Stimulated activated CD8-positive, alpha-beta memory T cell treated with anti-CD3 and anti-CD28 coated beads, Interleukin-4, amount 100 ng/mL, for 48 hours (primary cell): Measurements from ENCODE around the gene SF3B3.
"Not testable (repeated sequence)": the region's sequence is repeated elsewhere in the genome, so short reads cannot be mapped to it uniquely, and the experiment has no call there.

Source experiments
- DNase-seq: peaks from one replicate; pipeline ENCODE4 v3.0.0-alpha.2; 2020

SF3B3 gene

DNA sequence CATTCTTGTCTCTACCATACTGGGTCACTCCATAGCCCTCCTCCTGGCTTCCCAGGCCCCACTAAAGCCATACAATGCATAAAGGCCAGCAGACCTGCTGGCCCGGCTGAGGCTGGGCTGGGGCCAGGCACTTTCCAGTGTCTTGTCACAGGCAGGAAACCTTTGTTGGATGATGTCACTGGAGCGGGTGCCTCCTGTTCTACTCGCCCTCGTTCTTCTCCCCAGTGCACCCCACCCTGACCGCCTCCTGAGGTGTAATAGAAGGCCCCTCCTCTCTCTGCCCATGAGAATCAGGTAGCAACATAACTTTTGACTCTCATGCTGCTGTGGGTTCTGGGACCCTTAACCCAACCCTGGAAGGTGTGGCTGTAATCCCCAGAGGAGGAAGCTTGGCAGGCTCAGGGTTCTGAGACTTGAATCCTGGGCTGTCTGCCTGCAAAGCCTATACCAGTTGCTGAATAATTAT is 68.5 kb downstream of the SF3B3 start:
- DNase-seq: no peak

DNA sequence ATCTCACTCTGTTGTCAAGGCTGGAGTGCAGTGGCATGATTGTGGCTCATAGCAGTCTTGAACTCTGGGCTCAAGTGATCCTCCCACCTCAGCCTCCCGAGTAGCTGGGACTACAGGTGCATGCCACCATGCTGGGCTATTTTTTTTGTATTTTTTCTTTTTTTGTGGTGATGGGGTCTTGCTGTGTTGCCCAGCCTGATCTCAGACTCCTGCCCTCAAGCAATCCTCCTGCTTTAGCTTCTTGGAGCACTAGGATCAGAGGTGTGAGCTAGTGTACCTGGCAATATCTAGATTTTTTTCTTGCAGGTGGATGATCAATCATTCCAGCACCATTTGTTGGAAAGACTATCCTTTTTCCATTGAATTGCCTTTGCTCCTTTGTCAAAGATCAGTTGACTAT is 69.9 kb downstream of the SF3B3 start:
- no peak for DNase-seq

DNA sequence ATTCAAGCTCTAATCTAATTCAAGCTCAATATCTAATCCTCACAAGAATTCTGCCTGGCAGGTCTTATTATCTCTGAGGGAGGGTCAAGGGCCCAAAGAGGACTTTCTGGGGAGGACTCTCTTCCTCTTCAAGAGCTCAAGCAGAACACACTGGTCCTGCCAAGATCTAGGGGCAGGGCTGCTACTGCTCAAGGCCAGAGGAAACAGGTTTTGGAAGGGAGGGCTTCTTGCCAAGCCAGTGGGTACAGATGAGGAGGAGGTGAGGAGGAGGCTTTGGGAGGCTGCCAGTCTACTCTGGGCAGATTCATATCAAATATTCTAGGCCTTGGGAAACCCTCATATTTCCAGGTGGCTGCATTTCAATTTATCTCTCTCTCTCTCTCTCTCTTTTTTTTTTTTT is 71.0 kb downstream of the SF3B3 start:
- no peak for DNase-seq

DNA sequence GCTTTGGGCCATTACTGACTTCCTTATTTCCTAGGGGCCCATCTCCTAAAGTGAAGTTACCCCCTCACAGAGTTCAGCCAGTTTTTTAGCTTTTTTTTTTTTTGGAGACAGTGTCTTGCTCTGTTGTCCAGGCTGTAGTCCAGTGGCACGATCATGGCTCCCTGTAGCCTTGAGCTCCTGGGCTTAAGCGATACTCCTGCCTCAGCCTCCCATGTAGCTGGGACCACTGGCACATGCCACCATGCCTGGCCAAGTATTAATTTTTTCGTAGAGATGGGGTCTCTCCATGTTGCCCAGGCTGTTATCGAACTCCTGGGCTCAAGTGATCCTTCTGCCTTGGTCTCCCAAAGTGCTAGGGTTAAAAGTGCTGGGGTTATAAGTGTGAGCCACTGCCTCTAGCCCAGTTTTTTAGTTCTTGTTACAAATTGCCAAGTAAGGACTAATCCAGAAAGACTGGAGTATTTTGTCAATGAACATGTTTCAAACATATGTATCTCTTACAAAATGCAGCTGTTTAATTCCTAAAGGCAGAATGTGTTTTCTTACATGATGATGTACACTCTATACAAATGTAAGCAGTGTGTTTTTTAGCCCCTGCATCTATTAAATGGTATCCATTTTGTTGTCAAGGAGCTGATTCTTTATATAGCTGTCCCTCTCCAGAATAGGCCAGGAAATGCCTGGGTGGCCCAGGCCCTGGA is 73.7 kb downstream of the SF3B3 start:
- DNase-seq: no peak

DNA sequence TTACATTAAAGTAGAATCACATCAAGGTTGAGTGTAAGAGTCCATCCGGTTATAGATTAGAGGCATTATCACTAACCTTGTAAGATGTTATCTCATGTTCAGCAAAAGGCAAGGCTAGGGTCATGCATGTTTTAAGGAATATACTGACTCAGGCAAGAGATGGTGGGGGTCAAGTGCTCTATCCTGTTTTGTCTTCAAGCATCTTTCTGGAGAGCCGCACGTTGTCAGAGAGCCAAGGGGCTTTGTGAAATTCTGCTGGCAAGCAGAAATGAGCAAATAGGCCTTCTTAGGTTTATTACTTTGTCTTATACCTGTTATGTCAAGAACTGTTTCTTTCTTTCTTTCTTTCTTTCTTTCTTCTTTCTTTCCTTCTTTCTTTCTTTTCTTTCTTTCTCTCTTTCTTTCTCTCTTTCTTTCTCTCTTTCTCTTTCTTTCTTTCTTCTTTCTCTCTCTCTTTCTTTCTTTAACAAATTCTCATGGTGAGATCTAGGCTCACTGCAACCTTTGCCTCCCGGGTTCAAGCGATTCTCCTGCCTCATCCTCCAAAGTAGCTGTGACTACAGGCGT is 75.4 kb downstream of the SF3B3 start:
- no peak for DNase-seq

DNA sequence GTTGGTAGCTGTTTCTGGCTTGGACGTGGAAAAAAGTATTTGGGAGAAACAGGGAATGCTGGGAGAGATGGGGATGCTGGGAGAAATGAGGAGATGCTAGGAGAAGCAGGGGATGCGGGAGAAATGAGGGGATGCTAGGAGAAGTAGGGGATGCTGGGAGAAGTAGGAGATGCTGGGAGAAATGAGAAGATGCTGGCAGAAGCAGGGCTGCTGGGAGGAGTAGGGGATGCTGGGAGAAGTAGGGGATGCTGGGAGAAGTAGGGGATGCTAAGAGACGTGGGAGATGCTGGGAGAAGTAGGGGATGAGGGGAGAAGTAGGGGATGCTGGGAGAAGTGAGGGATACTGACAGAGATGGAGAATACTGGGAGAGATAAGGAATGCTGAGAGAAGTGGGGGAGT is 77.1 kb downstream of the SF3B3 start:
- no peak for DNase-seq

DNA sequence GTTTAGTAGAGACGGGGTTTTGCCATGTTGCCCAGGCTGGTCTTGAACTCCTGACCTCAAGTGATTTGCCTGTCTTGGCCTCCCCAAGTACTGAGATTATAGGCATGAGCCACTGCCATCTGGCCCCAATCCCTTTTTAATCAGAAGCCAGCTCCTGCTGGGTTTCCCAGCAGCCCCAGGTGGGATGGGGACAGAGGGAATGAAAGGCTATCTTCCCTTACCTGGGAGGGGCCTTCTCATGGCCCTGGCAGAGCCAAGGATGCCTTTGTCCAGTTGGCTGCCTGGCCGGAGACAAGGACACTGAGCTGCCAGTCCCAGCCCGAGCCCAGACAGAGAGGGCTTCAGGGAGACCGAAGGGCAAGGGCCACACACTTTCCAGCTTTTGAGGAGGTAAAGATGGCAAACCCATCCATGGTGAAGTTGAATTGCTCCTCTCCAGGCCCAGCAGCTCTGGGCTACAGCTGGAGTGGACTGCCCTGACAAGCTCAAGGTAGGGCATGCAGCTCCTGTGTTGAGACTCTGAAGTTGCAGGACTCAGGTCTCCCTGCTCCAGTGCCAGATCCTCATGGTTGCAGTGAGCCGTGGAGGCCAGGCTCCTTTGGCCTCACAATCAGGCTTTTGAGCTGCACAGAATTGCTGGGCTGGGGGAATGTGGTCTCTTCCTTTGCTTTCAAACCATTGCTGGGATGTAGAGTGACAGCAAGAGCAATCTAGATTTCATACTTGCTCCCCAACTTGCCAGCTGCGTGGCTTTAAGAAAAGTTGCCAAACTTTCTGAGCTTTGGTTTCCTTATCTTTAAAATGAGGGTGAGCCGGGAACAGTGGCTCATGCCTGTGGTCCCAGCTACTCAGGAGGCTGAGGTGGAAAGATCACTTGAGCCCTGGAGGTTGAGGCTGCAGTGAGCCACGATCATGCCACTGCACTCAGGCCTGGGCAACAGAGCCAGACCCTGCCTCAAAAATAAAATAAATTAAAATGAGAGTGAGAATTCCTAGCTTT is 78.3 kb downstream of the SF3B3 start:
- DNase-seq: no peak

DNA sequence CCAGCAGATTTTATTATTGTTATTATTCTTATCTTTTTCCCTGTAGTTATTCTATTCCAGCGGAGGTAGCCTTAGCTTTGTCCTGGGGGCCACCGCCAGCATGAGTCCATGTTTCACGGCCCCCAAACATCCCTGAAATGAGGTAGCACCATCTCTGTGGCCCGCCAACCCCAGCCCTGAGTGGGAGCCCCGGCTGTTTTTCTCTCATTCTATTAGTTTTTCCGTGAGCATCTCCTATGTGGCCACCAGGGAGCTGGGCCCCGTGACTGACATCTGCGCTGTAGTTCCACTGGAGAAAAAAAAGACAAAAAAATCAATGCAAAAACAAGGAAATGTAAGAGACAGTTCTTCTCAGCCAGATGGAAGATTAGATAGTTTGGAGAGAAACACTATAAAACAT is 79.2 kb downstream of the SF3B3 start:
- no peak for DNase-seq

DNA sequence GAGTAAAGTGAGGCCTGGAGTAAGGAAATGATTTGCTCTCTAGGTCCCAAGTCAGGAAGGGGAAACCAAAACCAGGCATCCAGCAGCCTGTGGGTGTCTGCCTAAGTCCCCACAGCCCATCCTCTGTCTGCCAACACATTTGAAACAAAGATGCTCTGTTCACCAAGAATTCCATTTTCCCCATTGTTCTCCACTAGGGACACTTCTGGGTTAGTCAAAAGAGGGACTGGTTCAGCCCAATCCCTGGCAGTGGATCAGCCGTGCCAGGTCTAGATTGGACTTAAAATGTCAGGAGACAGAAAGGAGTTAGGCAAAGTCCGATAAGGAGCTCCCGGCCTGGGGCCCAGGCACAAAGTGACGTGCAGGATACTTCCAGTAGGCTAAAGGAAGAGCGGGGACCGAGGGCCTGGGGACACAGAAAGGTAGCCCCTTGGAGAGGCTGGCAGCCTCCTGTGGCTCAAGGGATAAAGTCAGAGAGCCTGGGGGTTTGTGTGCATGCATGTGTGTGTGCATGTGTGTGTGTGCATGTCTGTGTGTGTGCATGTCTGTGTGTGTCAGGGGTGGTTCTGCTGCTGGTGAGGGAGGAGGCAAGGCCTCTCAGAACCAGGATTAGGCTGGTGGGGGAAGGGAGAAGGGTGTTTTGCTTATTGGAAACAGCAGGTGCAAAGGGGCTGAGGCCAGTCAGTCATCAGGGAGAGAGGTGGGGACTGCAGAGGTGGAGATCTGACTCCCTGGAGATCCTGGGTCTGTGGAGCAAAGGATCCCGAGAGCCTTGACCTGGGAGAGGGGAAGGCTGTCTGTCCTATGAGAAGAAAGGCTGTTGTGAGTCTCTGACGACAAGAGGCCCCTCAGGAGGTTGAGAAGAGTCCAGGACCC is 81.0 kb downstream of the SF3B3 start:
- no peak for DNase-seq

DNA sequence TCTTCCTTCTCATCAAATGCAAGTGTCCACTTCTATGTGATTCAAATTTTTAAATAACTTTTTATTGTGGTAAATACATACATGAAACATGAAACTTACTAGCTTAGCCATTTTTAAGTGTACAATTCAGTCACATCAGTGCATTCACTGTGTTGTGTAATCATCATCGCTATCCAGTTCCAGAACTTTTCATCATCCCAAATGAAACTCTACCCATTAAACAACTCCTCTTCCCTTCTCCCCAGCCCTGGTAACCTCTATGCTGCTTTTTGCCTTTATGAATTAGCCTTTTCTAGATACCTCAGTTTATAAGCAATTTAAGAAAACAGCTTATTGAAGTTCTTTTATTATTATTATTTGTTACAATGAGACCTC is 81.7 kb downstream of the SF3B3 start:
- DNase-seq: no peak

DNA sequence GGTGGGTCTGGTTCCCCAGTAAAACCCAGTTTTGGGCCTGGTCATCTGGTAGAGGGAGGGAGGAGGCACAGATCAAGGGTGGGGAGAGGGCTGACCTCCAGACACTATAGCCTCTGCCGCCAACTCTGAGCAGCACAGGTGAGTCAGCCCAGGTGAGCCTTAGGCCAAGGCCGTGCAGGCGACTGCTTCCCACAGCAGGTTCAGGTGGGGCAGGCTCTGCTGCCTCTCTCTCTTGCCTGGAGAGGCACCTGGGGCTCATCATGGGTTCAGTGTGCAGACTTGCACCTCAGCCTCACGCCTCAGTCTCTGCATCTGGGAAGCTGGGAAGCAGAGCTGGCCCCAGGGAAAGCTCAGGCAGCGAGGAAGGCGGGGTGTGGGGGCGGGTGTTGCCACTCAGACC is 84.9 kb downstream of the SF3B3 start:
- DNase-seq: no peak

DNA sequence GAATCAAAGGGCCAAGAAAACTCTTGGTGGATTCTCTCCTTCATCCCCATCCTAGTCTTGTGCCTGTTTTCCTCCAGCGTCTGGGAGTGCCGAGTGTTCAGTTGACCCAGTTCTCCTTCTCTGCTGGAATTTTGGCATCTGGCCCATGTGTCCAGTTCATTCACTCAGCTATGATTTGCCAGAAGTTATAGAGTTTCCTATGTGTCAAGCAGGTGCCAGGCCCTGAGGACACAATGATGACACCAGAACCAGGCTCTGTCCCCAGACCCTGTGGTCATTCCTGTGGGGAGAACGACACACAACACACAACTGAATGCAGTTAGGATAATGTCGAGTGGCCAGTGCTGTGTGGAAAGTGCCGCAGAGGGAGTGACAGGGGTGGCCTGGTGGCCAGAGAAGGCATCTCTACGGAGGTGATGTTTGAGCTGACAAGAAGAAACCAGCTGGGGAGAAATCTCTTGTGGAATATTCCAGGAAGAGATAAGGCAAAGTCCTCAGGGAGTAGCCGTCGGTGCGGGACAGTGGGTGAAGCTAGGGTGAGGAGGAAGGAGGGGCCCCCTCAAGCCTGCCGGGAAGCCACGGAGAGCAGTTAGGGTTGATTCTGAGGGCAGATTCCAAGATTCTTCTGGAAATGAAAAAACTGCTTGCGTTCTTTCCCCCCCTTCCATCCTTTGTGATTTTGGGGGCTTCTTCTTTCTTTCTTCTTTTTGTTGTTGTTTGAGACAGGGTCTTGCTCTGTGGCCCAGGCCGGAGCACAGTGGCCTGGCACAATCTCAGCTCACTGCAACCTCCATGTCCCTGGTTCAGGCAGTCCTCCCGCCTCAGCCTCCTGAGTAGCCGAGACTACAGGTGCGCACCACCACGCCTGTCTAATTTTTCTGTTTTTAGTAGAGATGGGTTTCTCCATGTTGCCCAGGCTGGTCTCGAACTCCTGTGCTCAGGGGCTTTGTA is 86.9 kb downstream of the SF3B3 start:
- DNase-seq: no peak

DNA sequence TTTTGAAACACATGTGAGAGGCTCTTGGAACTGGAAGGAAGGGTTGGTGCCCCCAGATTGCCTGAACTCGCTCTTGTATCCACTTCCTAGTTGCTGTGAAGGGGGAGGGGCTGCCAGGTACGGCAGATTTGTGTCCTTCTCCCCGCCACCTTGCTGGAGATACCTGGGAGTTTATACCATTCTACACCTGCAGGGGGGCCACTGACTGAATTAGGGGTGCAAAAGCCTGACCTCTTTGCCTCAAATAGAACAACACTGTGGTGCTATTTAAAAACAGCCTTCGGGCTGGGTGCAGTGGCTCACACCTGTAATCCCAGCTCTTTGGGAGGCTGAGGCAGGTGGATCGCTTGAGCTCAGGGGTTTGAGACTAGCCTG is 87.6 kb downstream of the SF3B3 start:
- no peak for DNase-seq

DNA sequence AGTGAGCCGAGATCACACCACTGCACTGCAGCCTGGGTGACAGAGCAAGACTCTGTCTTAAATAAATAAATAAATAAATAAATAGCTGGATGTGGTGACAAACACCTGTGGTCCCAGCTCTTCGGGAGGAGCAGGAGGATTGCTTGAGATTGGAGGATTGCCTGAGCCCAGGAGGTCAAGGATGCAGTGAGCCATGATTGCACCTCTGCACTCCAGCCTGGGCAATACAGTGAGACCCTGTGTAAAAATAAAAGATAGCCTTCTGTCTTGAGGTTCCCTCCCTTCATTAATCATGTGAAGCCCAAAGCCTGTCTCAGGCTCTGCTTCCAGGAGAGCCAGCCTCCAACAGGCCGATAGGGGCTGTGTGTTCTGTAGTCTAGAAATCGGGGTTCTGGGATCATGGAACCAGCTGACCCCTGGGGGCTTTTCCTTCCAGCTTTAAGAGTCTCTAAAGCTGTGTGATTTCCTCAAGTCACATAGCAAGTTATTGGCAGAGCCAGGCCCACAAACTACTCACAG is 88.2 kb downstream of the SF3B3 start:
- DNase-seq: no peak

DNA sequence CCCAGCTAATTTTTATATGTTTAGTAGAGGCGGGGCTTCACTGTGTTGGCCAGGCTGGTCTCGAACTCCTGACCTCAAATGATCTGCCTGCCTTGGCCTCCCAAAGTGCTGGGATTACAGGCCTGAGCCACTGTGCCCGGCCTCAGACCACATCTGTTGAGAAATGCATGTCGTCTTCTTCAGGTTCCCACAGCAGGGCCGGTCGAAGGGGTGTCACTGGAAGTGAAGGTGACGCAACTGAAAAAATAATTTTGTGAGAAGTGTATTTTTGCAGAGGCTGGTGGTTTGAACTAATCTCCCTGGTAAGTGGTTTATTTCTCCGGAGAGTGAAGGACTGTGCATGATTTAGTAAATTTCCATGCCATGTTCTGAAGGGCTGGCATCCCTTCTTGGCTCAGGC is 89.3 kb downstream of the SF3B3 start:
- no peak for DNase-seq

DNA sequence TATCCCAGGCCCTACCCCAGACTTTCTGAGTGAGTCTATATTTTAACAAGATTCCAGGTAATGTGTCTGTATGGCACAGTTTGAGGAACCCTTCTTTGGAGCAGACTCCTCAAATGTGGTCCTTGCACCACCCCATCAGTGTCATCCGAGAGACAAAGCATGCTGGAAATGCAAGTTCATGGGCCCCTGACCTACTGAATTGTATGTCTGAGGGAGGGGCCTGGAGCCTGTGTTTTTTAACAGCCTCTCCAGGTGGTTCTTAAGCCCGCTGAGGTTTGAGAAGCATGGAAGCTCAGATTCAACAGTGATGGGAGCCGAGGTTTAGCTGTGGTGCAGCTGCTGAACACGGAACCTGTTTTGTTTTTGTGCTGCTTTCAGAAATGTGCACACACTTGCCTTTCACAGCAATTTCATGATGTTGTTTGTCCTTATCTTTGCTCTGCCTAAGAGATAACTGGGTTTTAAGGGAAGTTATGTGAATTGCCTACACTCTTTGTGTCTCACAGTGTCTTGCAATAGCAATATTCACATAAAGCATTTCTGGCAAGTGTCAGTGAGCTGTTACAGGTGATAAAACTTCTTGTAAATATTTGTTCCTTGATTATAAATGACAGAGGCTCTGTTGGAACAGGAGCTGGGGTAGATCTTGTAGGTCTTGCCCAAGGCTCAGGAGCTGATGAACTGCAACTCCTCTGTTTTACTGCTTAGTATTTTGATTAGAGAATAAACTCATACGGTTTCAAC is 90.8 kb downstream of the SF3B3 start:
- DNase-seq: no peak

DNA sequence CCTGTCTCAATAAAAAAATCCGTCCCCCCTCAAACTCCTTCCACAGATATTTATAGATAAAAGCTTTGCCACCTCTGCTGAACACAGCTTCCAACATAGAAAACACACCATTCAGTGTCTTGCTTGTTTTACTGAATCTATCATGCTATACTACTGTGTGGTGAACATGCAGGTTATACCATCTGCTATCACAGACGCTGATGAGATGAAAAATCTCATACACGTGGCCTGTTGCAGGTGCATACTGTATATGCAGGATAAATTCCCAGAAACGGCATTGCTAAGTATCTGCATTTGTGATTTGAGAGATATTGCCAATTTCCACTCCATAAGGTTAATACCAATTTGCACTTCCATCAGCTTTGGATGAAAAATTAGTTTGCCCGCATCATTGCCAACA is 92.3 kb downstream of the SF3B3 start:
- no peak for DNase-seq

DNA sequence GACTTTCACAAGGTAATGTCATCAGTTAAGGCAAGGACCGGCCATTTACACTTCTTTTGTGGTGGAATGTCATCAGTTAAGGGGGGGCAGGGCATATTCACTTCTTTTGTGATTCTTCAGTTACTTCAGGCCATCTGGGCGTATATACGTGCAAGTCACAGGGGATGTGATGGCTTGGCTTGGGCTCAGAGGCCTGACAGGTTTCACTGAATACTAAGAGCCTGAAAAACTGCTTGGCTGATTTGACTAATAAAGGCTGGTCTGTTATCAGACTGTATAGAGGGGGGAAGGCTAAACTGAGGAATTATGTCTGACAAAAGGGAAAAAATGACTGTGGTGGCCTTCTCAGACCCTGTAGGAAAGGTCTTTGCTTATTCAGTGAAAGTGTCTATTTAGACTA is 98.2 kb downstream of the SF3B3 start:
- DNase-seq: not testable (repeated sequence)
